Fibroblast of upper back skin (primary cell): ENCODE data around the gene DPP10.
"Not testable (repeated sequence)": the region's sequence is repeated elsewhere in the genome, so short reads cannot be mapped to it uniquely, and the experiment has no call there.

Experiments used
- DNase-seq: peaks from one replicate; pipeline ENCODE4 v3.0.0-alpha.2; 2013

Gene DPP10

GRCh38 chr2:114843963-114844362 lies 401.5 kb downstream of the DPP10 start:
- DNase-seq: no peak

GRCh38 chr2:114857196-114857595 lies 414.8 kb downstream of the DPP10 start:
- DNase-seq: no peak

- DNase-seq: no peak
Observed at GRCh38 chr2:114859726-114860510, 417.5 kb downstream of the DPP10 start.

- DNase-seq: no peak
Observed at GRCh38 chr2:114862243-114862642, 419.8 kb downstream of the DPP10 start.

- DNase-seq: no peak
Observed at GRCh38 chr2:114864901-114865300, 422.5 kb downstream of the DPP10 start.

- DNase-seq: no peak
Observed at GRCh38 chr2:114880046-114880445, 437.6 kb downstream of the DPP10 start.

GRCh38 chr2:114919985-114920384 lies 477.5 kb downstream of the DPP10 start:
- DNase-seq: no peak

GRCh38 chr2:114922076-114922475 lies 479.6 kb downstream of the DPP10 start:
- DNase-seq: no peak

- no peak for DNase-seq
Observed at GRCh38 chr2:114925296-114926255, 483.1 kb downstream of the DPP10 start.

GRCh38 chr2:114926303-114926702 lies 483.9 kb downstream of the DPP10 start:
- DNase-seq: no peak

GRCh38 chr2:114929225-114929624 lies 486.8 kb downstream of the DPP10 start:
- no peak for DNase-seq

- DNase-seq: no peak
Observed at GRCh38 chr2:114933671-114934241, 491.3 kb downstream of the DPP10 start.

GRCh38 chr2:114935031-114935430 lies 492.6 kb downstream of the DPP10 start:
- no peak for DNase-seq

- DNase-seq: no peak
Observed at GRCh38 chr2:114937366-114937930, 495.0 kb downstream of the DPP10 start.

GRCh38 chr2:114940785-114941458 lies 498.5 kb downstream of the DPP10 start:
- DNase-seq: no peak

GRCh38 chr2:114949228-114949804 lies 506.9 kb downstream of the DPP10 start:
- DNase-seq: no peak

GRCh38 chr2:114960389-114960788 lies 517.9 kb downstream of the DPP10 start:
- DNase-seq: no peak

- DNase-seq: no peak
Observed at GRCh38 chr2:114962532-114962931, 520.1 kb downstream of the DPP10 start.

- no peak for DNase-seq
Observed at GRCh38 chr2:114968748-114969400, 526.4 kb downstream of the DPP10 start.

GRCh38 chr2:115004321-115004720 lies 561.9 kb downstream of the DPP10 start:
- not testable (repeated sequence) for DNase-seq

GRCh38 chr2:115011721-115012120 lies 569.3 kb downstream of the DPP10 start:
- no peak for DNase-seq

- DNase-seq: not testable (repeated sequence)
Observed at GRCh38 chr2:115022013-115022412, 579.6 kb downstream of the DPP10 start.
